WTC11 (cell line): ENCODE data around the gene ASB2. TPM values are rescaled to one million over a fixed set of nuclear protein-coding genes. Genes with fewer than 3 reads are reported as not detected.
A peak's percentile ranks its signal among the peaks of the same experiment; 100 is the strongest.

Experiments
- ATAC-seq: fragments of 200-7000 bp; cut with Tn5 transposase; 2 replicates; pipeline ENCODE4 v1.10.0; 2021; ENCODE audit warnings: mild to moderate bottlenecking, moderate library complexity
- CTCF ChIA-PET: fragments of 300-600 bp; sonication (Branson Sonifier 250); formaldehyde crosslinking; loops from one replicate; lab custom pipeline; 2021; ENCODE audit warnings: antibody characterized with exemption; lab: Charles Lee
- POLR2A ChIA-PET: fragments of 350-600 bp; sonication (Branson Sonifier 250); formaldehyde crosslinking; loops from one replicate; lab custom pipeline; 2021; ENCODE audit warnings: antibody characterized with exemption; lab: Charles Lee
- DNase-seq: peaks from one replicate; pipeline ENCODE4 v3.0.0; 2021; ENCODE audit warnings: low spot score
- H3K27ac Mint-ChIP-seq: 2 replicates; pipeline ENCODE4 v1.8.0; 2021; ENCODE audit warnings: mixed read lengths
- H3K27me3 Mint-ChIP-seq: 2 replicates; pipeline ENCODE4 v1.8.0; 2021; ENCODE audit warnings: low read depth, mild to moderate bottlenecking, moderate library complexity, mixed read lengths
- H3K36me3 Mint-ChIP-seq: 2 replicates; pipeline ENCODE4 v1.8.0; 2021; ENCODE audit warnings: mixed read lengths
- H3K4me1 Mint-ChIP-seq: 2 replicates; pipeline ENCODE4 v1.8.0; 2022; ENCODE audit warnings: mixed read lengths
- H3K4me3 Mint-ChIP-seq: 2 replicates; pipeline ENCODE4 v1.8.0; 2021; ENCODE audit warnings: mild to moderate bottlenecking, moderate library complexity, mixed read lengths
- H3K9me3 Mint-ChIP-seq: 2 replicates; pipeline ENCODE4 v1.8.0; 2021; ENCODE audit warnings: mixed read lengths
- AR ChIP-seq: fragments of 250-450 bp; sonication (Bioruptor Pico); IDR thresholded peaks from 2 replicates; pipeline ENCODE4 v1.9.0; 2021; ENCODE audit warnings: mild to moderate bottlenecking
- ATF3 ChIP-seq: sonication (generic); formaldehyde crosslinking; conservative IDR thresholded peaks from 2 replicates; pipeline ENCODE4 v1.8.1; 2022; ENCODE audit warnings: mild to moderate bottlenecking, missing genetic modification reagents
- CTCF ChIP-seq: fragments of 200-600 bp; IDR thresholded peaks from 2 replicates; pipeline ENCODE4 v1.8.0; 2022; ENCODE audit warnings: antibody characterized with exemption
- E2F5 ChIP-seq: sonication (generic); formaldehyde crosslinking; IDR thresholded peaks from 2 replicates; pipeline ENCODE4 v1.8.1; 2022; ENCODE audit warnings: mild to moderate bottlenecking, moderate library complexity, missing genetic modification reagents
- ETV6 ChIP-seq: sonication (generic); formaldehyde crosslinking; IDR thresholded peaks from 2 replicates; pipeline ENCODE4 v1.8.1; 2022; ENCODE audit warnings: mild to moderate bottlenecking, missing genetic modification reagents
- FOXJ3 ChIP-seq: sonication (generic); formaldehyde crosslinking; IDR thresholded peaks from 2 replicates; pipeline ENCODE4 v1.9.0; 2021; ENCODE audit warnings: missing genetic modification reagents, mild to moderate bottlenecking, borderline replicate concordance
- HMGA2 ChIP-seq: fragments of 250-450 bp; sonication (Bioruptor Pico); IDR thresholded peaks from 2 replicates; pipeline ENCODE4 v1.4.0; 2021; ENCODE audit warnings: mild to moderate bottlenecking, moderate library complexity
- HMGXB4 ChIP-seq: sonication (generic); formaldehyde crosslinking; IDR thresholded peaks from 2 replicates; pipeline ENCODE4 v1.8.1; 2023; ENCODE audit warnings: mild to moderate bottlenecking, moderate library complexity, missing genetic modification reagents
- IRF1 ChIP-seq: sonication (generic); formaldehyde crosslinking; IDR thresholded peaks from 2 replicates; pipeline ENCODE4 v1.8.0; 2023; ENCODE audit warnings: missing genetic modification reagents
- NFATC4 ChIP-seq: fragments of 250-450 bp; sonication (Bioruptor Pico); IDR thresholded peaks from 2 replicates; pipeline ENCODE4 v1.9.0; 2021; ENCODE audit warnings: mild to moderate bottlenecking
- NFYB ChIP-seq: sonication (generic); formaldehyde crosslinking; conservative IDR thresholded peaks from 2 replicates; pipeline ENCODE4 v1.8.0; 2022; ENCODE audit warnings: low read depth, missing genetic modification reagents
- SMAD3 ChIP-seq: sonication (generic); formaldehyde crosslinking; IDR thresholded peaks from 2 replicates; pipeline ENCODE4 v1.8.0; 2022; ENCODE audit warnings: missing genetic modification reagents, mild to moderate bottlenecking, borderline replicate concordance
- ZBTB43 ChIP-seq: sonication (generic); formaldehyde crosslinking; IDR thresholded peaks from 2 replicates; pipeline ENCODE4 v1.8.1; 2023; ENCODE audit warnings: mild to moderate bottlenecking, missing genetic modification reagents
- ZNF281 ChIP-seq: sonication (generic); formaldehyde crosslinking; IDR thresholded peaks from 2 replicates; pipeline ENCODE4 v1.8.0; 2023; ENCODE audit warnings: mild to moderate bottlenecking, missing genetic modification reagents
- ZNF317 ChIP-seq: sonication (generic); formaldehyde crosslinking; IDR thresholded peaks from 2 replicates; pipeline ENCODE4 v1.8.1; 2023; ENCODE audit warnings: low read depth, mild to moderate bottlenecking, moderate library complexity, missing genetic modification reagents, borderline replicate concordance
- ZNF396 ChIP-seq: fragments of 250-450 bp; sonication (Bioruptor Pico); IDR thresholded peaks from 2 replicates; pipeline ENCODE4 v1.8.0; 2021; ENCODE audit warnings: mild to moderate bottlenecking, moderate library complexity, borderline replicate concordance
- ZNF423 ChIP-seq: fragments of 250-450 bp; sonication (Bioruptor Pico); IDR thresholded peaks from 2 replicates; pipeline ENCODE4 v2.1.2; 2022; ENCODE audit warnings: mild to moderate bottlenecking, moderate library complexity
- total RNA-seq: library from RNA; stranded (reverse); gene quantifications from 3 replicates; pipeline ENCODE4 v1.2.3, GENCODE V29; 2021

The ASB2 gene
- total RNA-seq, 1 experiment from 2014 or later = 0.37 TPM

GRCh38 chr14:93958567-93959238 lies 17.7 kb downstream of the ASB2 start:
- no peak for DNase-seq
- H3K27me3 Mint-ChIP-seq = no peaks in the 10 kb centered on the region
- no peak overlapping the region for H3K4me3 Mint-ChIP-seq
- H3K36me3 Mint-ChIP-seq = no peaks in the 10 kb centered on the region
- no peak for ATAC-seq
- peaks cover 32% of the 10 kb centered on the region for H3K4me1 Mint-ChIP-seq
- TF ChIP-seq NFATC4 (CRISPR knock-in tag) (no peak), ETV6 (no peak), ZNF317 (CRISPR knock-in tag) (no peak), ATF3 (CRISPR knock-in tag) (no peak), E2F5 (CRISPR knock-in tag) (no peak), AR (CRISPR knock-in tag) (no peak)
- ChIA-PET CTCF (interaction anchor here (1.2 to 7.5 kb wide), 3 partner anchors 19 to 78 kb away, joined by 3 to 52 read pairs (median 4); no protein-coding TSS in a partner anchor), POLR2A (no interaction called here)
- H3K9me3 Mint-ChIP-seq = no peaks in the 10 kb centered on the region
- H3K27ac Mint-ChIP-seq = peak overlapping the region; percentile 76; the same call in 1 of the 2 replicates

GRCh38 chr14:93957751-93958566 lies 18.4 kb downstream of the ASB2 start:
- POLR2A ChIA-PET = no interaction called here
- Mint-ChIP-seq H3K4me1 (peaks cover 39% of the 10 kb centered on the region), H3K9me3 (no peaks in the 10 kb centered on the region), H3K36me3 (no peaks in the 10 kb centered on the region), H3K27me3 (no peaks in the 10 kb centered on the region), H3K4me3 (no peak overlapping the region)
- no peak for ATAC-seq
- no peak for DNase-seq
- CTCF ChIA-PET = interaction anchor here (1.4 to 7.5 kb wide), 2 partner anchors 18 to 43 kb away, joined by 3 to 52 read pairs; no protein-coding TSS in a partner anchor
- TF ChIP-seq IRF1 = no peak
- no peak for TF ChIP-seq NFYB (CRISPR knock-in tag)
- no peak for TF ChIP-seq SMAD3 (CRISPR knock-in tag)
- TF ChIP-seq ZNF396 = no peak
- no peak for TF ChIP-seq HMGA2 (CRISPR knock-in tag)
- TF ChIP-seq HMGXB4 (CRISPR knock-in tag) = no peak
- TF ChIP-seq ZBTB43 (CRISPR knock-in tag) = no peak
- no peak for TF ChIP-seq CTCF
- TF ChIP-seq FOXJ3 (CRISPR knock-in tag) = no peak
- no peak for TF ChIP-seq ZNF423
- no peak for TF ChIP-seq ZNF281 (CRISPR knock-in tag)
- TF ChIP-seq, all 79 proteins: peak for 0
- no peak overlapping the region for H3K27ac Mint-ChIP-seq
